ENCODE results near the gene C20orf141.
"Not testable (repeated sequence)": the region's sequence is repeated elsewhere in the genome, so short reads cannot be mapped to it uniquely, and the experiment has no call there.

Gene C20orf141

DNA sequence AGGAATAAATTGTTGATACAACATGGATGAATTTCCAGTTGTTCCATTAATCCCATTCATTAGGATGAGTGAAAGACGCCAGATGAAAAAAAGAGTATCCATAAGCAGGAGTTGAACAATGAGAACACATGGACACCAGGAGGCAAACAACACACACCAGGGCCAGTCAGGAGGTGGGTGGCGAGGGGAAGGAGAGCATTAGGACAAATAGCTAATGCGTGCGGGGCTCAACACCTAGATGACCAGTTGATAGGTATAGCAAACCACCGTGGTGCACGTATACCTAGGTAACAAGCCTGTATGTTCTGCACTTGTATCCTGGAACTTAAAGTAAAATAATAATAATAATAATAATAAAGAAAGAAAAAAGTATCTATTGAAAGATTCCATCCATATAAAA is 14.6 kb downstream of the C20orf141 start:
- Histone ChIP-seq H3K27me3 (ENCODE audit: control insufficient read depth, low read length) (peaks cover 3% of the 10 kb centered on the region), H3K9me2 (replicated peaks; ENCODE audit: control insufficient read depth, low read length) (no peaks in the 10 kb centered on the region), H3K4me2 (ENCODE audit: low read length) (no peak overlapping the region), H3K27ac (ENCODE audit: low read depth, low read length) (no peak overlapping the region), H3K79me2 (ENCODE audit: control insufficient read depth, low read length) (no peaks in the 10 kb centered on the region), H3K9me3 (ENCODE audit: control insufficient read depth, insufficient read depth, low read length) (no peaks in the 10 kb centered on the region), H3F3A (ENCODE audit: control insufficient read depth, insufficient read depth) (no peaks in the 10 kb centered on the region), H3K4me3 (ENCODE audit: low read length) (no peak overlapping the region), H4K20me1 (ENCODE audit: control insufficient read depth, insufficient read depth, low read depth, low read length) (no peaks in the 10 kb centered on the region), H3K4me1 (ENCODE audit: control insufficient read depth, low read length) (peaks cover 16% of the 10 kb centered on the region), H3K36me3 (ENCODE audit: control insufficient read depth, low read length) (no peaks in the 10 kb centered on the region)
- no peak for TF ChIP-seq EZH2phosphoT487 (IDR thresholded peaks at IDR 0.05; ENCODE audit: borderline replicate concordance, low read length)

DNA sequence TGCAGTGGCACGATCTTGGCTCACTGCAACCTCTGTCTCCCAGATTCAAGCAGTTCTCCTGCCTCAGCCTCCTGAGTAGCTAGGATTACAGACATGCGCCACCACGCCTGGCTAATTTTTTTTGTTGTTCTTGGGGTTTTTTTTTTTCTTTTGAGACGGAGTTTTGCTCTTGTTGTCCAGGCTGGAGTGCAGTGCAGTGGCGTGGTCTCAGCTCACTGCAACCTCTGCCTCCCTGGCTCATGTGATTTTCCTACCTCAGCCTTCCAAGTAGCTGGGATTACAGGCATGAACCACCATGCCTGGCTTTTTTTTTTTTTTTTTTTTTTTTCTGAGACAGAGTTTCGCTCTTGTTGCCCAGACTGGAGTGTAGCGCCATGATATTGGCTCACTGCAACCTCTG is 16.4 kb downstream of the C20orf141 start:
- H3K27ac ChIP-seq (ENCODE audit: low read depth, low read length); H3K4me2 ChIP-seq (ENCODE audit: low read length): not testable (repeated sequence)
- H3K4me1 ChIP-seq (ENCODE audit: control insufficient read depth, low read length): peaks cover 11% of the 10 kb centered on the region

DNA sequence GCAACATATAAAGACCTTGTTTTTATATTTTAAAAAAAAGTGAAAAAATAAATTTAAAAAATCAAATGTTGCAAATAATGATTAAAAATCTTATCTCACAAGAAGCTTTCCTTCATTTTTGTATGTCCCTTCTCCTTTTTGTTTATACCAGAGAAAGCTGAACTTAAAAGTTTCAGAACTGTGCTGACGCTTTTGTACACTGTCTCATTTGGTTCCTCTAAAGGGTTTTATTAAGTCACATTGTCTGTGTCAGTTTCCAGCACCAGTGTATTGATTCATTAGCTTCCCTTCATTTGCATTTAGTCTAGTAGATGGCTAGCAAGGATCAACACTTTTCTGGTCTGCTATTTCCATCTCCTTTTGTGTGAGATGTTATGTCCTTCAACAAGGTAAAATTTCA is 19.0 kb downstream of the C20orf141 start:
- H3K36me3 ChIP-seq (ENCODE audit: control insufficient read depth, low read length): no peaks in the 10 kb centered on the region
- H3K9me2 ChIP-seq (replicated peaks; ENCODE audit: control insufficient read depth, low read length): no peaks in the 10 kb centered on the region
- H3K4me3 ChIP-seq (ENCODE audit: low read length): no peak overlapping the region
- no peak overlapping the region for H3K27ac ChIP-seq (ENCODE audit: low read depth, low read length)
- no peak for TF ChIP-seq EZH2phosphoT487 (IDR thresholded peaks at IDR 0.05; ENCODE audit: borderline replicate concordance, low read length)
- TF ChIP-seq, protein P1, sequence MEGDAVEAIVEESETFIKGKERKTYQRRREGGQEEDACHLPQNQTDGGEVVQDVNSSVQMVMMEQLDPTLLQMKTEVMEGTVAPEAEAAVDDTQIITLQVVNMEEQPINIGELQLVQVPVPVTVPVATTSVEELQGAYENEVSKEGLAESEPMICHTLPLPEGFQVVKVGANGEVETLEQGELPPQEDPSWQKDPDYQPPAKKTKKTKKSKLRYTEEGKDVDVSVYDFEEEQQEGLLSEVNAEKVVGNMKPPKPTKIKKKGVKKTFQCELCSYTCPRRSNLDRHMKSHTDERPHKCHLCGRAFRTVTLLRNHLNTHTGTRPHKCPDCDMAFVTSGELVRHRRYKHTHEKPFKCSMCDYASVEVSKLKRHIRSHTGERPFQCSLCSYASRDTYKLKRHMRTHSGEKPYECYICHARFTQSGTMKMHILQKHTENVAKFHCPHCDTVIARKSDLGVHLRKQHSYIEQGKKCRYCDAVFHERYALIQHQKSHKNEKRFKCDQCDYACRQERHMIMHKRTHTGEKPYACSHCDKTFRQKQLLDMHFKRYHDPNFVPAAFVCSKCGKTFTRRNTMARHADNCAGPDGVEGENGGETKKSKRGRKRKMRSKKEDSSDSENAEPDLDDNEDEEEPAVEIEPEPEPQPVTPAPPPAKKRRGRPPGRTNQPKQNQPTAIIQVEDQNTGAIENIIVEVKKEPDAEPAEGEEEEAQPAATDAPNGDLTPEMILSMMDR (IDR thresholded peaks at IDR 0.05; ENCODE audit: low read depth, low read length, poor library complexity, severe bottlenecking): no peak
- no peaks in the 10 kb centered on the region for H3K79me2 ChIP-seq (ENCODE audit: control insufficient read depth, low read length)
- H3F3A ChIP-seq (ENCODE audit: control insufficient read depth, insufficient read depth): no peaks in the 10 kb centered on the region
- H3K4me2 ChIP-seq (ENCODE audit: low read length): no peak overlapping the region
- H4K20me1 ChIP-seq (ENCODE audit: control insufficient read depth, insufficient read depth, low read depth, low read length): no peaks in the 10 kb centered on the region
- no peaks in the 10 kb centered on the region for H3K27me3 ChIP-seq (ENCODE audit: control insufficient read depth, low read length)
- H3K4me1 ChIP-seq (ENCODE audit: control insufficient read depth, low read length): peaks cover 7% of the 10 kb centered on the region
- no peaks in the 10 kb centered on the region for H3K9me3 ChIP-seq (ENCODE audit: control insufficient read depth, insufficient read depth, low read length)

More for the DNA sequence above, 16.4 kb downstream of the C20orf141 start:
- H3K9me3 ChIP-seq (ENCODE audit: control insufficient read depth, insufficient read depth, low read length); H3K27me3 ChIP-seq (ENCODE audit: control insufficient read depth, low read length); H3K9me2 ChIP-seq (replicated peaks; ENCODE audit: control insufficient read depth, low read length); H3F3A ChIP-seq (ENCODE audit: control insufficient read depth, insufficient read depth); H3K36me3 ChIP-seq (ENCODE audit: control insufficient read depth, low read length); H3K4me3 ChIP-seq (ENCODE audit: low read length); H3K79me2 ChIP-seq (ENCODE audit: control insufficient read depth, low read length); H4K20me1 ChIP-seq (ENCODE audit: control insufficient read depth, insufficient read depth, low read depth, low read length): not testable (repeated sequence)

DNA sequence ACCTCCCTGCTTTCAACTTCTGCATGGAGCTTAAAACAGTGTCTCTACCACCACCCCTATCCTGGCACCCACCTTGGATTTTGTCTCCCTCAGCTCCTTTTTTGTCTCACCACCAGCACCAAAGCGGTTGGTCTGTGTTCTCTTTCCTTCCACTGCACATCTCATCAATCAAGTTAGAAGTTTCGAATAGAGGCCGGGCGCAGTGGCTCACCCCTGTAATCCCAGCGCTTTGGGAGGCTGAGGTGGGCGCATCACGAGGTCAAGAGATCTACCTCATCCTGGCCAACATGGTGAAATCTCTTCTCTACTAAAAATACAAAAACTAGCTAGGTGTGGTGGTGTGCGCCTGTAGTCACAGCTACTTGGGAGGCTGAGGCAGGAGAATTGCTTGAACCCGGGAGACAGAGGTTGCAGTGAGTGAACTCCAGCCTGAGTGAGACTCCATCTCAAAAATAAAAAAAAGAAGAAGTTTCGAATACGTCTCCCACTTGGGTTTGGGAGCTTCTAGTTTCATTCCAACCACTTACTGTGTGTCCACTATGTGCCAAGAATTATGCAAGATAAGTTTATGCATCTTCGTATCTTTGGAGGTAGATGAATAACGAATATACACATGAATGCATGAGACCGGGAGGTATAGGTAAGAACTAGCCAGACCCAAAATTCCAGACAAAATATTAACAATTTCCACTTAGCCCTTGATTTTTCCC is 19.8 kb downstream of the C20orf141 start:
- H3K4me1 ChIP-seq (ENCODE audit: control insufficient read depth, low read length): peaks cover 10% of the 10 kb centered on the region
- no peak overlapping the region for H3K4me3 ChIP-seq (ENCODE audit: low read length)
- H3K79me2 ChIP-seq (ENCODE audit: control insufficient read depth, low read length): no peaks in the 10 kb centered on the region; the same call in 1 of the 2 replicates
- no peaks in the 10 kb centered on the region for H3K27me3 ChIP-seq (ENCODE audit: control insufficient read depth, low read length)
- no peaks in the 10 kb centered on the region for H3K9me2 ChIP-seq (replicated peaks; ENCODE audit: control insufficient read depth, low read length)
- no peaks in the 10 kb centered on the region for H3F3A ChIP-seq (ENCODE audit: control insufficient read depth, insufficient read depth)
- H3K4me2 ChIP-seq (ENCODE audit: low read length): no peak overlapping the region
- no peak overlapping the region for H3K27ac ChIP-seq (ENCODE audit: low read depth, low read length)
- TF ChIP-seq, protein P1 (IDR thresholded peaks at IDR 0.05; ENCODE audit: low read depth, low read length, poor library complexity, severe bottlenecking): no peak
- H3K9me3 ChIP-seq (ENCODE audit: control insufficient read depth, insufficient read depth, low read length): no peaks in the 10 kb centered on the region
- H4K20me1 ChIP-seq (ENCODE audit: control insufficient read depth, insufficient read depth, low read depth, low read length): no peaks in the 10 kb centered on the region
- no peaks in the 10 kb centered on the region for H3K36me3 ChIP-seq (ENCODE audit: control insufficient read depth, low read length)
